ENCODE results near the gene EIF4A3. TPM values are rescaled to one million over a fixed set of nuclear protein-coding genes. Genes with fewer than 3 reads are reported as not detected.

EIF4A3 gene
- total and polyA plus RNA-seq, 4 donors, result 29.0 to 35.1 (median 33.4) TPM

GRCh38 chr17:80168371-80168770 lies 21.4 kb upstream of the EIF4A3 start:
- no peaks in the 10 kb centered on the region for H3K9me3 ChIP-seq (ENCODE audit: control insufficient read depth in 4 of 4, low read length in 3 of 4)
- H3K4me1 ChIP-seq (ENCODE audit: control insufficient read depth in 4 of 4, insufficient read depth in 4 of 4, low read length in 3 of 4), result no peaks in the 10 kb centered on the region
- H3K27me3 ChIP-seq (ENCODE audit: control insufficient read depth in 4 of 4, insufficient read depth in 4 of 4, low read length in 3 of 4), result no peaks in the 10 kb centered on the region
- H3K27ac ChIP-seq (ENCODE audit: low read depth in 1 of 2, low read length in 2 of 2), result no peak overlapping the region
- H3K36me3 ChIP-seq (ENCODE audit: control insufficient read depth in 4 of 4, insufficient read depth in 3 of 4, low read depth in 1 of 4, low read length in 3 of 4), result no peaks in the 10 kb centered on the region
- DNase-seq (ENCODE audit: low spot score), result no peak
- TF ChIP-seq, protein P1, sequence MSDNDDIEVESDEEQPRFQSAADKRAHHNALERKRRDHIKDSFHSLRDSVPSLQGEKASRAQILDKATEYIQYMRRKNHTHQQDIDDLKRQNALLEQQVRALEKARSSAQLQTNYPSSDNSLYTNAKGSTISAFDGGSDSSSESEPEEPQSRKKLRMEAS (IDR thresholded peaks at IDR 0.05), result no peak
- TF ChIP-seq EGR1 (IDR thresholded peaks at IDR 0.05; ENCODE audit: low read depth in 2 of 2), result no peak
- no peak for TF ChIP-seq NR2F2 (IDR thresholded peaks at IDR 0.05)
- TF ChIP-seq JUND (IDR thresholded peaks at IDR 0.05), result no peak
- no peak for TF ChIP-seq ZBTB33 (IDR thresholded peaks at IDR 0.05)
- 76% methylated on average over 5 of the region's 5 CpGs for WGBS
- no peak overlapping the region for H3K9ac ChIP-seq (ENCODE audit: low read depth in 1 of 2, low read length in 2 of 2)
- H3K4me3 ChIP-seq (ENCODE audit: low read depth in 1 of 3, low read length in 3 of 3), result no peak overlapping the region

DNA sequence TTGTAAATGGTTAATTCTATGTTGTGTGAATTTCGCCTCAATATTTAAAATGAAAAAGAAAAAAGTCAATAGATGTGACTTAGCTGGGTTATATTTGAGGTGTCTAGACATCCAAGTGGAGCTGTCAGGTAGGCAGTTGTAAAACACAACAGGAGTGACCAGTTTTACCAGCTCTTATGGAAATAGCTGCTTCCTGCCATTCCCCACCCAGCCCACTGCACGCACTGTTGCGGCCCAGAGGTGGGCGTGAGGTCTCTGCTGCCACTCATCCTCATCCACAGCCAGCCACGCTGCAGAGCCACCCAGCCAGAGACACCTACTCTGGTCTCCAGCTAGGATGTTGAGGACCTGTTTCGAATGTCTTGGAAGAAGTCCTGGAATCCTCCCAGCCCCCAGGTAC lies 19.5 kb upstream of the EIF4A3 start:
- WGBS, result 90% methylated on average over 6 of the region's 6 CpGs
- Histone ChIP-seq H3K9ac (ENCODE audit: low read depth in 1 of 2, low read length in 2 of 2) (no peak overlapping the region), H3K4me1 (ENCODE audit: control insufficient read depth in 4 of 4, insufficient read depth in 4 of 4, low read length in 3 of 4) (no peaks in the 10 kb centered on the region), H3K27ac (ENCODE audit: low read depth in 1 of 2, low read length in 2 of 2) (no peak overlapping the region), H3K27me3 (ENCODE audit: control insufficient read depth in 4 of 4, insufficient read depth in 4 of 4, low read length in 3 of 4) (no peaks in the 10 kb centered on the region), H3K4me3 (ENCODE audit: low read depth in 1 of 3, low read length in 3 of 3) (no peak overlapping the region), H3K36me3 (ENCODE audit: control insufficient read depth in 4 of 4, insufficient read depth in 3 of 4, low read depth in 1 of 4, low read length in 3 of 4) (no peaks in the 10 kb centered on the region), H3K9me3 (ENCODE audit: control insufficient read depth in 4 of 4, low read length in 3 of 4) (no peaks in the 10 kb centered on the region)
- TF ChIP-seq GABPA (IDR thresholded peaks at IDR 0.05 in 1 of 2, conservative IDR thresholded peaks at IDR 0.05 in 1 of 2) (no peak), CTCF (IDR thresholded peaks at IDR 0.05; ENCODE audit: low read depth, low read length, missing input control) (no peak), RAD21 (IDR thresholded peaks at IDR 0.05) (no peak), NR2F2 (IDR thresholded peaks at IDR 0.05) (no peak), SP1 (IDR thresholded peaks at IDR 0.05) (no peak), TAF1 (conservative IDR thresholded peaks at IDR 0.05) (no peak), ZBTB33 (IDR thresholded peaks at IDR 0.05) (no peak), JUND (IDR thresholded peaks at IDR 0.05) (no peak), ATF3 (IDR thresholded peaks at IDR 0.05) (no peak)
- no peak for DNase-seq (ENCODE audit: low spot score)

DNA sequence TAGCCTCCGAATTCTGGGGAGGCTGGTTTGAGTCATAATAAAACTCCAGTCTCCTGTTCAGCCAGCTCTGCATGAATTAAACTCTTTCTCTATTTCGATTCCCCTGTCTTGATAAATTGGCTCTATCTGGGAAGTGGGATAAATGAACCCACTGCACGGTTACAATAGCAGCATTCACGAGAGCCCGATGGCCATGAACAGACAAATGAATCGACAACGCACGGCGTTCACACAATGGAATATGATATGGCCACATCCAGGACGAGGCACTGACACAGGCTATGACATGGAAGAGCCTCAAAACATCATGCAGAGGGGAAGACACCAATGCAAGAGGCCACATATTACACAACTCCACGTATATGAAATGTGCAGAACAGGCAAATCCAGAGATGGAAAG lies 17.3 kb upstream of the EIF4A3 start:
- no peak overlapping the region for H3K9ac ChIP-seq (ENCODE audit: low read depth in 1 of 2, low read length in 2 of 2)
- WGBS, result 83% methylated on average over 11 of the region's 11 CpGs
- DNase-seq (ENCODE audit: low spot score), result no peak
- H3K27me3 ChIP-seq (ENCODE audit: control insufficient read depth in 4 of 4, insufficient read depth in 4 of 4, low read length in 3 of 4), result no peaks in the 10 kb centered on the region
- no peaks in the 10 kb centered on the region for H3K4me1 ChIP-seq (ENCODE audit: control insufficient read depth in 4 of 4, insufficient read depth in 4 of 4, low read length in 3 of 4)
- no peaks in the 10 kb centered on the region for H3K36me3 ChIP-seq (ENCODE audit: control insufficient read depth in 4 of 4, insufficient read depth in 3 of 4, low read depth in 1 of 4, low read length in 3 of 4)
- no peaks in the 10 kb centered on the region for H3K9me3 ChIP-seq (ENCODE audit: control insufficient read depth in 4 of 4, low read length in 3 of 4)
- no peak overlapping the region for H3K4me3 ChIP-seq (ENCODE audit: low read depth in 1 of 3, low read length in 3 of 3)
- H3K27ac ChIP-seq (ENCODE audit: low read depth in 1 of 2, low read length in 2 of 2), result no peak overlapping the region
- TF ChIP-seq, protein P1 (IDR thresholded peaks at IDR 0.05), result no peak
- TF ChIP-seq, protein P2, sequence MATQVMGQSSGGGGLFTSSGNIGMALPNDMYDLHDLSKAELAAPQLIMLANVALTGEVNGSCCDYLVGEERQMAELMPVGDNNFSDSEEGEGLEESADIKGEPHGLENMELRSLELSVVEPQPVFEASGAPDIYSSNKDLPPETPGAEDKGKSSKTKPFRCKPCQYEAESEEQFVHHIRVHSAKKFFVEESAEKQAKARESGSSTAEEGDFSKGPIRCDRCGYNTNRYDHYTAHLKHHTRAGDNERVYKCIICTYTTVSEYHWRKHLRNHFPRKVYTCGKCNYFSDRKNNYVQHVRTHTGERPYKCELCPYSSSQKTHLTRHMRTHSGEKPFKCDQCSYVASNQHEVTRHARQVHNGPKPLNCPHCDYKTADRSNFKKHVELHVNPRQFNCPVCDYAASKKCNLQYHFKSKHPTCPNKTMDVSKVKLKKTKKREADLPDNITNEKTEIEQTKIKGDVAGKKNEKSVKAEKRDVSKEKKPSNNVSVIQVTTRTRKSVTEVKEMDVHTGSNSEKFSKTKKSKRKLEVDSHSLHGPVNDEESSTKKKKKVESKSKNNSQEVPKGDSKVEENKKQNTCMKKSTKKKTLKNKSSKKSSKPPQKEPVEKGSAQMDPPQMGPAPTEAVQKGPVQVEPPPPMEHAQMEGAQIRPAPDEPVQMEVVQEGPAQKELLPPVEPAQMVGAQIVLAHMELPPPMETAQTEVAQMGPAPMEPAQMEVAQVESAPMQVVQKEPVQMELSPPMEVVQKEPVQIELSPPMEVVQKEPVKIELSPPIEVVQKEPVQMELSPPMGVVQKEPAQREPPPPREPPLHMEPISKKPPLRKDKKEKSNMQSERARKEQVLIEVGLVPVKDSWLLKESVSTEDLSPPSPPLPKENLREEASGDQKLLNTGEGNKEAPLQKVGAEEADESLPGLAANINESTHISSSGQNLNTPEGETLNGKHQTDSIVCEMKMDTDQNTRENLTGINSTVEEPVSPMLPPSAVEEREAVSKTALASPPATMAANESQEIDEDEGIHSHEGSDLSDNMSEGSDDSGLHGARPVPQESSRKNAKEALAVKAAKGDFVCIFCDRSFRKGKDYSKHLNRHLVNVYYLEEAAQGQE (IDR thresholded peaks at IDR 0.05), result no peak
- TF ChIP-seq RAD21 (IDR thresholded peaks at IDR 0.05) (no peak), FOXA1 (IDR thresholded peaks at IDR 0.05) (no peak), ATF3 (IDR thresholded peaks at IDR 0.05) (no peak), HNF4A (conservative IDR thresholded peaks at IDR 0.05) (no peak), JUND (IDR thresholded peaks at IDR 0.05) (no peak)

Measured in liver (tissue), 9 donors.